ENCODE data around the gene ATP5F1D. TPM values are rescaled to one million over a fixed set of nuclear protein-coding genes. Genes with fewer than 3 reads are reported as not detected.

ATP5F1D gene
- total and polyA plus RNA-seq, 2 of the 13 experiments (the other 11 are each of a cell fraction or from before 2014, with no cell fraction given): 39.4 to 78.7 TPM

DNA sequence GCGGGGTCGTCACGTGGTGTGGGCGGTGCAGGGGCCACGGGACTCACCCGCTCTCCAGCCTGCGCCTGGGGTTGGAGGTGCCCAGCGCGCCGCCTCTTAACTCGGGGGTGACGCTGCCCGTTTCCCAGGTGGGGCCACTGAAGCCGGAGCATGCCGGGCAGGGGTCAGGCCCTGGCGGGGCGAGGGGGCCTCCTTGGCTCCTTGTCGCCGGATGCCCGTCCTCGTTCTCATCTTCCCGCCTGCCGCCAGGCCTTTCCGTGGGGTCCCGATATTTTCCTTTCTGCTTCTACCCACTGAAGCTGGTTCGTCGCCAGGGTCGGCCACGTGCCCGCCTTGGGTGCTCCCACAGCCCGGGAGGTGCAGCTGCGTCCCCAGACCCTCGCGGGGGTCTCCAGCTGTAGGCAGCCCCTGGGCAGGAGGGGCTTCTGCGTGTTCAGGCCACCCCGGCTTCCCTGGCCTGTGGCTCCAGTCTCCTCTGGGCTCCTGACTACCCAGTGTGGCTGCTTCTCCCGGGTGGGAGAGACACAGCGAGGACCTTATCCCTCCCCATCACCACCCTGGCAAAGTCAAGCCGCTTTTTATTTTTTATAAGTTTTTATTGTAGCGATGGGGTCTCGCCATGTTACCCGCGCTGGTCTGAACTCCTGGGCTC lies 34.6 kb downstream of the ATP5F1D start (continued):
- TF ChIP-seq ZNF687 (CRISPR knock-in tag; IDR thresholded peaks at IDR 0.05): peak; percentile 66
- TF ChIP-seq, protein P1, sequence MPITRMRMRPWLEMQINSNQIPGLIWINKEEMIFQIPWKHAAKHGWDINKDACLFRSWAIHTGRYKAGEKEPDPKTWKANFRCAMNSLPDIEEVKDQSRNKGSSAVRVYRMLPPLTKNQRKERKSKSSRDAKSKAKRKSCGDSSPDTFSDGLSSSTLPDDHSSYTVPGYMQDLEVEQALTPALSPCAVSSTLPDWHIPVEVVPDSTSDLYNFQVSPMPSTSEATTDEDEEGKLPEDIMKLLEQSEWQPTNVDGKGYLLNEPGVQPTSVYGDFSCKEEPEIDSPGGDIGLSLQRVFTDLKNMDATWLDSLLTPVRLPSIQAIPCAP (CRISPR knock-in tag; IDR thresholded peaks at IDR 0.05; ENCODE audit: low read depth): peak; percentile 56; the same call in 1 of the 2 replicates
- TF ChIP-seq ZNF589 (CRISPR knock-in tag; conservative IDR thresholded peaks at IDR 0.05): no peak; the same call in 1 of the 2 replicates
- no peak for TF ChIP-seq ZNF234 (CRISPR knock-in tag; conservative IDR thresholded peaks at IDR 0.05)
- TF ChIP-seq ETV5 (CRISPR knock-in tag; IDR thresholded peaks at IDR 0.05; ENCODE audit: borderline replicate concordance): no peak
- TF ChIP-seq ATAD3A (CRISPR knock-in tag; IDR thresholded peaks at IDR 0.05): no peak
- 0 out of 2 replicates have a peak, but pooled peaks have one; percentile 54 for TF ChIP-seq FOXK1 (CRISPR knock-in tag; IDR thresholded peaks at IDR 0.05; ENCODE audit: borderline replicate concordance, low read depth)
- TF ChIP-seq HINFP (CRISPR knock-in tag; IDR thresholded peaks at IDR 0.05; ENCODE audit: low read depth): no peak
- TF ChIP-seq ZNF280B (CRISPR knock-in tag; IDR thresholded peaks at IDR 0.05; ENCODE audit: borderline replicate concordance): 0 out of 2 replicates have a peak, but pooled peaks have one; percentile 11
- 0 out of 4 replicates have a peak, but pooled peaks of 1 of the 2 experiments have one; percentile 29 for TF ChIP-seq HMGXB4 (CRISPR knock-in tag; IDR thresholded peaks at IDR 0.05; ENCODE audit: borderline replicate concordance in 1 of 2, low read depth in 1 of 2)
- no peak for TF ChIP-seq USF2 (IDR thresholded peaks at IDR 0.05; ENCODE audit: low read depth, low read length)
- peak; percentile 81; the same call in 1 of the 2 replicates for TF ChIP-seq USF2 (CRISPR knock-in tag; IDR thresholded peaks at IDR 0.05; ENCODE audit: borderline replicate concordance)
- TF ChIP-seq ZNF557 (CRISPR knock-in tag; IDR thresholded peaks at IDR 0.05): 0 out of 2 replicates have a peak, but pooled peaks have one; percentile 43

Measured in HepG2 (cell line).